ENCODE data around the gene FAT1.
A peak's percentile ranks its signal among the peaks of the same experiment; 100 is the strongest.

FAT1 gene

GRCh38 chr4:186592445-186592844 lies 131.2 kb downstream of the FAT1 start:
- no peak for DNase-seq (ENCODE audit: low spot score)
- H3K27ac ChIP-seq = no peak overlapping the region
- POLR2A ChIA-PET (ENCODE audit: low non-redundant PET) = no interaction called here
- CTCF ChIA-PET = interaction anchor here (0.6 to 1.0 kb wide), 2 partner anchors 14 to 634 kb away, joined by 3 to 4 read pairs; no protein-coding TSS in a partner anchor
- TF ChIP-seq CTCF (conservative IDR thresholded peaks at IDR 0.05; ENCODE audit: low read depth) = no peak

GRCh38 chr4:186591651-186592050 lies 132.0 kb downstream of the FAT1 start:
- no peak for TF ChIP-seq CTCF (conservative IDR thresholded peaks at IDR 0.05; ENCODE audit: low read depth)
- ChIA-PET CTCF (interaction anchor here (0.6 kb wide), 1 partner anchor 635 kb away, joined by 4 read pairs; no protein-coding TSS in a partner anchor), POLR2A (ENCODE audit: low non-redundant PET) (no interaction called here)
- DNase-seq (ENCODE audit: low spot score) = no peak
- no peak overlapping the region for H3K27ac ChIP-seq

DNA sequence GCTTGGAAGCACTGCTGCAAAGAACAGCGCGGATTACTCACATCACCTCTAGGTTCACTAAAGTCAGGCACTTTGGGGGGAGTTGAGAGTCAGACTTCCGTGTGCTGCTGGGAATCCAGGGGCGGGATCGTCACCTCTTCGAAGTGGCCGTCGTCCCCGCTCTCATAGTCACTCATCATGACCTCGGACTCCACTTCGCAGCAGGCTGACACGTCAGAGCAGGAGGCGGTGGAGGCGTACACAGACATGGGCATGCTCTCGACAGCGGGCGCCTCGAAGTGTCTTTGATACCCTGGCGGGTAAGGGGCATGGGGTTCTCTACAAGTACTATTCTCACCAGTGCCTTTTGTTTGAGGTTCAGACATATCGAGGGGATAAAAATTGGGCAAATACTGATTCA lies 135.2 kb downstream of the FAT1 start:
- CTCF ChIA-PET = interaction anchor here (1.5 kb wide), 1 partner anchor 11 kb away, joined by 6 read pairs; no protein-coding TSS in a partner anchor
- H3K27ac ChIP-seq = peak overlapping the region; percentile 16; the same call in 1 of the 2 replicates
- no peak for DNase-seq (ENCODE audit: low spot score)
- no peak for TF ChIP-seq CTCF (conservative IDR thresholded peaks at IDR 0.05; ENCODE audit: low read depth)
- POLR2A ChIA-PET (ENCODE audit: low non-redundant PET) = no interaction called here

- TF ChIP-seq CTCF (conservative IDR thresholded peaks at IDR 0.05; ENCODE audit: low read depth) = peak; percentile 84
- CTCF ChIA-PET = interaction anchor here (0.6 to 1.5 kb wide), 10 partner anchors 10 to 763 kb away, joined by 3 to 7 read pairs (median 4); no protein-coding TSS in a partner anchor
- DNase-seq (ENCODE audit: low spot score) = peak; percentile 59
- H3K27ac ChIP-seq = no peak overlapping the region
- POLR2A ChIA-PET (ENCODE audit: low non-redundant PET) = no interaction called here
Observed at GRCh38 chr4:186587416-186588018, 136.1 kb downstream of the FAT1 start.

- TF ChIP-seq CTCF (conservative IDR thresholded peaks at IDR 0.05; ENCODE audit: low read depth) = no peak
- H3K27ac ChIP-seq = no peak overlapping the region
- DNase-seq (ENCODE audit: low spot score) = no peak
- CTCF ChIA-PET = interaction anchor here (0.6 to 0.9 kb wide), 2 partner anchors 76 to 293 kb away, joined by 4 read pairs; no protein-coding TSS in a partner anchor
- POLR2A ChIA-PET (ENCODE audit: low non-redundant PET) = no interaction called here
Observed at GRCh38 chr4:186586205-186586604, 137.5 kb downstream of the FAT1 start.

GRCh38 chr4:186584912-186585311 lies 138.7 kb downstream of the FAT1 start:
- TF ChIP-seq CTCF (conservative IDR thresholded peaks at IDR 0.05; ENCODE audit: low read depth) = no peak
- DNase-seq (ENCODE audit: low spot score) = no peak
- H3K27ac ChIP-seq = no peak overlapping the region
- ChIA-PET POLR2A (ENCODE audit: low non-redundant PET) (no interaction called here), CTCF (interaction anchor here (0.9 kb wide), 1 partner anchor 272 kb away, joined by 4 read pairs; no protein-coding TSS in a partner anchor)

Measured in RWPE1 (cell line).